Trophoblast cell (in vitro differentiated cells and primary cell): ENCODE data around the gene PTPN22.

Experiments
- DNase-seq, 2 donors: peaks; one replicate each; pipeline ENCODE4 v3.0.0-alpha.2; 2016
- H2AFZ ChIP-seq: 2 replicates; pipeline ENCODE4 v1.6.1; 2013; ENCODE audit warnings: low read length, moderate library complexity, mild to moderate bottlenecking; ENCODE audit not compliant: insufficient read depth, poor library complexity
- H2AK5ac ChIP-seq: 2 replicates; pipeline ENCODE4 v1.6.1; 2013; ENCODE audit warnings: mild to moderate bottlenecking, low read length
- H2BK120ac ChIP-seq: 2 replicates; pipeline ENCODE4 v1.6.1; 2013; ENCODE audit warnings: low read length, mild to moderate bottlenecking, moderate library complexity; ENCODE audit not compliant: insufficient read depth, poor library complexity
- H2BK12ac ChIP-seq: 2 replicates; pipeline ENCODE4 v1.6.1; 2013; ENCODE audit warnings: mild to moderate bottlenecking, low read length, moderate library complexity
- H2BK5ac ChIP-seq: 2 replicates; pipeline ENCODE4 v1.6.1; 2013; ENCODE audit warnings: low read length, low read depth, moderate library complexity, mild to moderate bottlenecking; ENCODE audit not compliant: poor library complexity
- H3K14ac ChIP-seq: 2 replicates; pipeline ENCODE4 v1.6.1; 2013; ENCODE audit warnings: mild to moderate bottlenecking, low read length
- H3K18ac ChIP-seq: 2 replicates; pipeline ENCODE4 v1.6.1; 2013; ENCODE audit warnings: mild to moderate bottlenecking, low read length
- H3K23ac ChIP-seq: 2 replicates; pipeline ENCODE4 v1.6.1; 2013; ENCODE audit warnings: low read length
- H3K27ac ChIP-seq: 2 replicates; pipeline ENCODE4 v1.5.1; 2013; ENCODE audit warnings: low read depth, mild to moderate bottlenecking, inconsistent platforms, low read length, moderate library complexity
- H3K27me3 ChIP-seq: 2 replicates; pipeline ENCODE4 v1.6.1; 2013; ENCODE audit warnings: inconsistent platforms, mild to moderate bottlenecking, low read length, moderate library complexity; ENCODE audit not compliant: insufficient read depth
- H3K36me3 ChIP-seq, 2 experiments: 1 replicate in 1 of 2; 2 replicates in 1 of 2; pipeline ENCODE4 v1.6.1; 2013; ENCODE audit warnings: low read length in 2 of 2, mild to moderate bottlenecking in 2 of 2, moderate library complexity in 1 of 2; ENCODE audit not compliant: insufficient read depth in 2 of 2, control insufficient read depth in 1 of 2
- H3K4ac ChIP-seq: 2 replicates; pipeline ENCODE4 v1.6.1; 2013; ENCODE audit warnings: low read depth, mild to moderate bottlenecking, low read length, moderate library complexity
- H3K4me1 ChIP-seq, 2 experiments: 1 replicate in 1 of 2; 2 replicates in 1 of 2; pipeline ENCODE4 v1.6.1; 2013; ENCODE audit warnings: low read length in 2 of 2, mild to moderate bottlenecking in 2 of 2, moderate library complexity in 1 of 2; ENCODE audit not compliant: insufficient read depth in 2 of 2, control insufficient read depth in 1 of 2
- H3K4me2 ChIP-seq: 2 replicates; pipeline ENCODE4 v1.6.1; 2013; ENCODE audit warnings: inconsistent platforms, mild to moderate bottlenecking, low read length, moderate library complexity
- H3K4me3 ChIP-seq: 2 replicates; pipeline ENCODE4 v1.5.1; 2013; ENCODE audit warnings: mild to moderate bottlenecking, low read depth, low read length, inconsistent platforms
- H3K79me1 ChIP-seq: one replicate; pipeline ENCODE4 v1.6.1; 2013; ENCODE audit warnings: low read length
- H3K79me2 ChIP-seq: 2 replicates; pipeline ENCODE4 v1.6.1; 2013; ENCODE audit warnings: low read length, mild to moderate bottlenecking; ENCODE audit not compliant: control insufficient read depth, insufficient read depth, poor library complexity
- H3K9ac ChIP-seq: 2 replicates; pipeline ENCODE4 v1.6.1; 2013; ENCODE audit warnings: mild to moderate bottlenecking, low read length
- H3K9me3 ChIP-seq: 2 replicates; pipeline ENCODE4 v1.6.1; 2013; ENCODE audit warnings: low read depth, mild to moderate bottlenecking, control low read depth, inconsistent platforms, low read length; ENCODE audit not compliant: insufficient read depth
- H4K12ac ChIP-seq: 2 replicates; pipeline ENCODE4 v1.6.1; 2013; ENCODE audit warnings: low read depth, mild to moderate bottlenecking, low read length, moderate library complexity
- H4K8ac ChIP-seq: 2 replicates; pipeline ENCODE4 v1.6.1; 2013; ENCODE audit warnings: low read depth, mild to moderate bottlenecking, low read length, moderate library complexity
- H4K91ac ChIP-seq: one replicate; pipeline ENCODE4 v1.6.1; 2013; ENCODE audit warnings: low read depth, mild to moderate bottlenecking, low read length, moderate library complexity
- WGBS: extraction: QIAGEN DNeasy Blood & Tissue Kit; methylation state at CpG from one replicate; pipeline ENCODE4 v1.1.7; 2013; ENCODE audit warnings: missing lambda C conversion rate; ENCODE audit not compliant: insufficient read length, insufficient coverage; ENCODE audit errors: extremely low coverage; 5-methylcytosine and 5-hydroxymethylcytosine counted together

The PTPN22 gene

GRCh38 chr1:113899111-113899510 lies 27.6 kb upstream of the PTPN22 start:
- Histone ChIP-seq H2AFZ (no peak overlapping the region), H3K23ac (no peak overlapping the region), H3K4me2 (no peak overlapping the region), H4K12ac (no peak overlapping the region), H3K9ac (no peak overlapping the region), H2AK5ac (no peak overlapping the region), H3K4ac (no peak overlapping the region), H2BK12ac (no peak overlapping the region), H3K14ac (no peak overlapping the region), H3K9me3 (no peaks in the 10 kb centered on the region), H3K27me3 (no peaks in the 10 kb centered on the region), H2BK120ac (no peak overlapping the region), H3K18ac (no peak overlapping the region), H4K91ac (no peak overlapping the region), H3K4me1 (peaks cover 0 to 2% of the 10 kb centered on the region in 2 experiments), H3K4me3 (no peak overlapping the region), H3K36me3 (peaks cover 2 to 17% of the 10 kb centered on the region in 2 experiments), H3K79me1 (no peaks in the 10 kb centered on the region), H2BK5ac (no peak overlapping the region), H4K8ac (no peak overlapping the region), H3K79me2 (no peaks in the 10 kb centered on the region), H3K27ac (no peak overlapping the region)
- no peak for DNase-seq

- H3K23ac ChIP-seq: no peak overlapping the region
- H3K9me3 ChIP-seq: no peaks in the 10 kb centered on the region
- no peak overlapping the region for H3K4me3 ChIP-seq
- H4K91ac ChIP-seq: no peak overlapping the region
- no peak overlapping the region for H2BK120ac ChIP-seq
- no peak overlapping the region for H3K4me2 ChIP-seq
- no peak overlapping the region for H4K8ac ChIP-seq
- H3K27ac ChIP-seq: no peak overlapping the region
- H2BK5ac ChIP-seq: no peak overlapping the region
- H4K12ac ChIP-seq: no peak overlapping the region
- no peak overlapping the region for H3K4ac ChIP-seq
- H3K79me1 ChIP-seq: no peaks in the 10 kb centered on the region
- no peak overlapping the region for H2AFZ ChIP-seq
- H3K9ac ChIP-seq: no peak overlapping the region
- H3K18ac ChIP-seq: no peak overlapping the region
- peaks cover 2 to 17% of the 10 kb centered on the region in 2 experiments for H3K36me3 ChIP-seq
- DNase-seq: no peak
- H3K27me3 ChIP-seq: no peaks in the 10 kb centered on the region
- H3K14ac ChIP-seq: no peak overlapping the region
- no CpG with 5 or more reads among the region's 1 CpG for WGBS
- H3K4me1 ChIP-seq: no peaks in the 10 kb centered on the region
- no peak overlapping the region for H2BK12ac ChIP-seq
- H3K79me2 ChIP-seq: no peaks in the 10 kb centered on the region
- H2AK5ac ChIP-seq: no peak overlapping the region
Observed at GRCh38 chr1:113898241-113898814, 26.8 kb upstream of the PTPN22 start.

GRCh38 chr1:113895961-113896360 lies 24.4 kb upstream of the PTPN22 start:
- H3K9ac ChIP-seq: no peak overlapping the region
- H4K8ac ChIP-seq: no peak overlapping the region
- H2BK120ac ChIP-seq: no peak overlapping the region
- H3K18ac ChIP-seq: no peak overlapping the region
- no peak overlapping the region for H4K91ac ChIP-seq
- no peak overlapping the region for H3K14ac ChIP-seq
- H2AFZ ChIP-seq: no peak overlapping the region
- no peak overlapping the region for H3K4me3 ChIP-seq
- H2BK5ac ChIP-seq: no peak overlapping the region
- H2AK5ac ChIP-seq: no peak overlapping the region
- H3K27ac ChIP-seq: no peak overlapping the region
- no peaks in the 10 kb centered on the region for H3K9me3 ChIP-seq
- no peaks in the 10 kb centered on the region for H3K79me2 ChIP-seq
- no CpG with 5 or more reads among the region's 8 CpGs for WGBS
- no peaks in the 10 kb centered on the region for H3K79me1 ChIP-seq
- DNase-seq: no peak
- no peak overlapping the region for H2BK12ac ChIP-seq
- H3K27me3 ChIP-seq: no peaks in the 10 kb centered on the region
- H4K12ac ChIP-seq: no peak overlapping the region
- no peak overlapping the region for H3K4me2 ChIP-seq
- H3K4ac ChIP-seq: no peak overlapping the region
- no peaks in the 10 kb centered on the region for H3K4me1 ChIP-seq
- H3K23ac ChIP-seq: no peak overlapping the region
- H3K36me3 ChIP-seq: peaks cover 2 to 13% of the 10 kb centered on the region in 2 experiments

- no peak overlapping the region for H3K14ac ChIP-seq
- H3K4me2 ChIP-seq: no peak overlapping the region
- H3K23ac ChIP-seq: no peak overlapping the region
- H2BK12ac ChIP-seq: no peak overlapping the region
- no peak overlapping the region for H2AFZ ChIP-seq
- H2AK5ac ChIP-seq: no peak overlapping the region
- no peak overlapping the region for H2BK120ac ChIP-seq
- WGBS: no CpG with 5 or more reads among the region's 6 CpGs
- no peak for DNase-seq
- peaks cover 2 to 13% of the 10 kb centered on the region in 2 experiments for H3K36me3 ChIP-seq
- no peaks in the 10 kb centered on the region for H3K9me3 ChIP-seq
- no peaks in the 10 kb centered on the region for H3K27me3 ChIP-seq
- no peak overlapping the region for H2BK5ac ChIP-seq
- no peak overlapping the region for H4K91ac ChIP-seq
- H3K18ac ChIP-seq: no peak overlapping the region
- no peaks in the 10 kb centered on the region for H3K4me1 ChIP-seq
- no peaks in the 10 kb centered on the region for H3K79me1 ChIP-seq
- H3K27ac ChIP-seq: no peak overlapping the region
- H4K8ac ChIP-seq: no peak overlapping the region
- no peak overlapping the region for H3K4me3 ChIP-seq
- no peaks in the 10 kb centered on the region for H3K79me2 ChIP-seq
- no peak overlapping the region for H3K4ac ChIP-seq
- no peak overlapping the region for H3K9ac ChIP-seq
- H4K12ac ChIP-seq: no peak overlapping the region
Observed at GRCh38 chr1:113895098-113895497, 23.6 kb upstream of the PTPN22 start.
